ENCODE measurements around the gene TUBG2. TPM values are rescaled to one million over a fixed set of nuclear protein-coding genes. Genes with fewer than 3 reads are reported as not detected.
"Not testable (repeated sequence)": the region's sequence is repeated elsewhere in the genome, so short reads cannot be mapped to it uniquely, and the experiment has no call there.

The TUBG2 gene
- total RNA-seq, 3 donors from 2014 or later = 1.8 to 24.9 (median 6.1) TPM

DNA sequence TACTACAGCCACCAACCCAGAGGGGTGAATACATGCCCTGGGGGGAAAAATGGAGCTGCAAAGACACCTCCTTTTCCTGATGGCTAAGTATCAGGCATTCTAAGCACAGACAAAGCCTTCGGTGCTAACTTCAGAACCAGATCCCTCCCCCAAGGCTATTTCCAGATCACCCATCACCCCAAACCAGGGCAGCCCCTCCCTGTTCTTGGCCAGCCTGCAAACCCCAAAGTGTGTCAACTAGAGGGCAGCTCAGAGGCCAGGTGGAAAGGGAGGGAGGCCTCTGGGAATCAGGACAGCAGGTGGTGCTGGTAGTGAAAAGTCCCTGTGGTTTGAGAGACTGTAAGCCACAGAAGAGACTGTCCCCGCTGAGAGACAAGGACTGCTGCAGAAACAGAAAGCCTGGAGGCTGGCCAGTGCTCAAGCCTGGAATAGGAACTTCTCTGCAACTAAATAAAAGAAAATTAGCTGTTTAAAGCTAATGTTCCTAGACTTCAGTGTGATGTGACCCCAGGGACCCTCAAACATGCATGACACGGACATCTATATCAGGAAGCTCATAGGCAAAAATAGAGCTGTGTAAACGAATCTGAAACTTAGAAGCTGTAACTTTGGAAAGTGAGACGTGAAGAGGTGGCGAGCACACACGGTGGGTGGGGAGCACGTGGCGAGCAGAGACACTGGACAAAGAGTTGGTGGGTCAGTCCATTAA lies 40.5 kb upstream of the TUBG2 start:
- intact Hi-C loops (cut with DNase I, micrococcal nuclease) = no loop called here
- no peak overlapping the region for H3K4me3 ChIP-seq
- H3K36me3 ChIP-seq (ENCODE audit: low read depth) = peaks cover 5% of the 10 kb centered on the region
- H3K9me3 ChIP-seq = no peaks in the 10 kb centered on the region
- no peaks in the 10 kb centered on the region for H3K4me1 ChIP-seq (ENCODE audit: low read depth)
- TF ChIP-seq, protein P1, sequence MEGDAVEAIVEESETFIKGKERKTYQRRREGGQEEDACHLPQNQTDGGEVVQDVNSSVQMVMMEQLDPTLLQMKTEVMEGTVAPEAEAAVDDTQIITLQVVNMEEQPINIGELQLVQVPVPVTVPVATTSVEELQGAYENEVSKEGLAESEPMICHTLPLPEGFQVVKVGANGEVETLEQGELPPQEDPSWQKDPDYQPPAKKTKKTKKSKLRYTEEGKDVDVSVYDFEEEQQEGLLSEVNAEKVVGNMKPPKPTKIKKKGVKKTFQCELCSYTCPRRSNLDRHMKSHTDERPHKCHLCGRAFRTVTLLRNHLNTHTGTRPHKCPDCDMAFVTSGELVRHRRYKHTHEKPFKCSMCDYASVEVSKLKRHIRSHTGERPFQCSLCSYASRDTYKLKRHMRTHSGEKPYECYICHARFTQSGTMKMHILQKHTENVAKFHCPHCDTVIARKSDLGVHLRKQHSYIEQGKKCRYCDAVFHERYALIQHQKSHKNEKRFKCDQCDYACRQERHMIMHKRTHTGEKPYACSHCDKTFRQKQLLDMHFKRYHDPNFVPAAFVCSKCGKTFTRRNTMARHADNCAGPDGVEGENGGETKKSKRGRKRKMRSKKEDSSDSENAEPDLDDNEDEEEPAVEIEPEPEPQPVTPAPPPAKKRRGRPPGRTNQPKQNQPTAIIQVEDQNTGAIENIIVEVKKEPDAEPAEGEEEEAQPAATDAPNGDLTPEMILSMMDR (IDR thresholded peaks at IDR 0.05) = peak; percentile 13
- DNase-seq (peak; percentile 52 to 62 (median 54)), ATAC-seq (peak; percentile 92)

DNA sequence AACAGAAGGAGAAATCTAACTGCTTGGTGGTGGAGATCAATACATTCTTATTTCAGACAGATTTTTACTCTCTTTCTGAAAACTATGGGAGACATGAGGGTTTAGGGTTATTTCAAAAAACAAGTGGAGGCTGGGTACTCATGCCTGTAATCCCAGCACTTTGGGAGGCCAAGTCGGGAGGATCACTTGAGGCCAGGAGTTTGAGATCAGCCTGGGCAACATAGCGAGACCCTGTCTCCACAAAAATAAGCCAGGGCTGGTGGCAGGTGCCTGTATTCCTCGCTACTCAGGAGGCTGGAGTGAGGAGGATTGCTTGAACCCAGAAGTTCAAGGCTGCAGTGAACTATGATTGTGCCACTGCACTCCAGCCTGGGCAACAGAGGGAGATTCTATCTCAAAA lies 37.1 kb upstream of the TUBG2 start:
- H3K4me3 ChIP-seq; ATAC-seq; DNase-seq; H3K36me3 ChIP-seq (ENCODE audit: low read depth); H3K4me1 ChIP-seq (ENCODE audit: low read depth); H3K9me3 ChIP-seq; intact Hi-C loops (cut with DNase I, micrococcal nuclease): not testable (repeated sequence)

DNA sequence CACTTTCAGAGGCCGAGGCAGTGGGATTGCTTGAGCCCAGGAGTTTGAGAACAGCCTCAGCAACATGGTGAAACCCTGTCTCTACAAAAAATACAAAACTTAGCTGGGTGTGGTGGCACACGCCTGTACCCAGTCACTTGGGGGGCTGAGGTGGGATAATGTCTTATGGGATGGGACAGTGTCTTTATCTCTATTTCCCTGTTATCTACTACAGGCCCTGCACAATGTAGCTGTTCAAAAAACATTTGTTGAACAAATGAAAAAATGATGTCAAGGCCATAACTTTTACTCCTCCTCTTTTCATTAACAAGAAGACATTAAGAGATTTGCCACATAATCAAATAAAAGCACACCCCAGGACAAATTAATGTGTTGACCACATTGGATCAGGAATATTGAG lies 35.8 kb upstream of the TUBG2 start:
- intact Hi-C loops (cut with DNase I, micrococcal nuclease) = no loop called here
- TF ChIP-seq, protein P1 (IDR thresholded peaks at IDR 0.05) = no peak
- H3K4me3 ChIP-seq = no peak overlapping the region
- no peaks in the 10 kb centered on the region for H3K36me3 ChIP-seq (ENCODE audit: low read depth)
- no peaks in the 10 kb centered on the region for H3K4me1 ChIP-seq (ENCODE audit: low read depth)
- DNase-seq = no peak
- no peaks in the 10 kb centered on the region for H3K9me3 ChIP-seq
- ATAC-seq = no peak

DNA sequence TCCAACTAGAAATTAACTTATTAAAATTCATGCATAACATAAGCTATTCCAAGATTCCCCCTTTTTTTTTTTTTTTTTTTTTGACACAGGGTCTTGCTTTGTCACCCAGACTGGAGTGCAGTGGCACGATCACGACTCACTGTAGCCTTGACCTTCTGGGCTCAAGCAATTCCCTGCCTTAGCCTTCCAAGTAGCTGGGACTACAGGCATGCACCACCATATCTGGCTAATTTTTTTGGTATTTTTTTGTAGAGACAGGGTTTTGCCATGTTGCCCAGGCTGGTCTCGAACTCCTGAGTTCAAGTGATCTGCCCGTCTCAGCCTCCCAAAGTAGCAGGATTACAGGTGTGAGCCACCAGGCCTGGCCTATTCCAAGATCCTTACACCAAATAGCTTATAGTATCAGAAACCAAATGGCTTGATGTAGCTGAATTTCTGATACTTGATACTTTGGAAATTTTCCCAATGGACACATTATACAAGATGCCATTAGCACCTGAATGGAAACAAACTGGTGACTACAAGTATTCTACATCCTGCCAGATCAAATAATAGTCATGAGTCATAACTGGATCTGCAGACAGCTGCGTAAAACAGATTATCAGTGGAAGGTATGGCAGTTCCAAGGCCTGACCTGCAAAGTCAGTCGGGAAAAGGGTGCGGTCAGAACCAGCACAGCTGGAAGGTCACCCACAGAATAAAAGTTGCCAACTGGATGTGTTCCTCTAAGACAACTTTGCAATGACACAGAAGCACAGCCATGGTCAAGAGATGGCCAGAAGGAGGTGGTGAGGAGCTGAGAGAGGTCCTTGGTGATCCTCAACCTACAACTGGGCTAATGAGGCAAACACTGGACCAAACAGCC lies 35.1 kb upstream of the TUBG2 start:
- no peaks in the 10 kb centered on the region for H3K9me3 ChIP-seq
- TF ChIP-seq, protein P1 (IDR thresholded peaks at IDR 0.05) = no peak
- H3K4me1 ChIP-seq (ENCODE audit: low read depth) = no peaks in the 10 kb centered on the region
- peak in 1 of 3 donors; percentile 50 for DNase-seq
- intact Hi-C loops (cut with DNase I, micrococcal nuclease) = no loop called here
- no peaks in the 10 kb centered on the region for H3K36me3 ChIP-seq (ENCODE audit: low read depth)
- H3K4me3 ChIP-seq = no peak overlapping the region
- ATAC-seq = peak; percentile 96

DNA sequence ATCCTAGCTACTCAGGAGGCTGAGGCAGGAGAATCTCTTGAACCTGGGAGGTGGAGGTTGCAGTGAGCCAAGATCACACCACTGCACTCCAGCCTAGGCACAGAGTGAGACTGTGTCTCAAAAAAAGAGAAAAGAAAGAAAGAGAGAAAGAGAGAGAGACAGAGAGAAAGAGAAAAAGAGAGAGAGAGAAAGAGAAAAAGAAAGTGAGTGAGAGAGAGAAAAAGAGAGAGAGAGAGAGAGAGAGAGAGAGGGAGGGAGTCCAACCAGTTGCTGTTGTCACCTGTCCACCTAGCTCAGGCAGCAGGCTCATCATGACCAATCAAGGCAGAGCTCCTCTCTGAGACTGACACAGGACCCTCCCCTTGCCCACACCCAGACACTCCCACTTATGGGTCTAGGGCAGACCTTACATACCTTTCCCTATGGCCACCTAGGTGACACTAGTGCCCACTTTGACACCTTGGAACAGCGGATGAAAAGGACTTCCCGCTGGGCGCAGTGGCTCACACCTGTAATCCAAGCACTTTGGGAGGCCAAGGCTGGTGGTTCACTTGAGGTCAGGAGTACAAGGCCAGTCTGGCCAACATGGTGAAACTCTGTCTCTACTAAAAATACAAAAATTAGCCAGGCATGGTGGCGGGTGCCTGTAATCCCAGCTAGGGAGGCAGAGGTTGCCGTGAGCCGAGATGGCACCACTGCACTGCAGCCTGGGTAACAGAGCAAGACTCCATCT lies 31.9 kb upstream of the TUBG2 start:
- H3K36me3 ChIP-seq (ENCODE audit: low read depth); intact Hi-C loops (cut with DNase I, micrococcal nuclease); H3K9me3 ChIP-seq; DNase-seq; H3K4me1 ChIP-seq (ENCODE audit: low read depth); H3K4me3 ChIP-seq; ATAC-seq: not testable (repeated sequence)

DNA sequence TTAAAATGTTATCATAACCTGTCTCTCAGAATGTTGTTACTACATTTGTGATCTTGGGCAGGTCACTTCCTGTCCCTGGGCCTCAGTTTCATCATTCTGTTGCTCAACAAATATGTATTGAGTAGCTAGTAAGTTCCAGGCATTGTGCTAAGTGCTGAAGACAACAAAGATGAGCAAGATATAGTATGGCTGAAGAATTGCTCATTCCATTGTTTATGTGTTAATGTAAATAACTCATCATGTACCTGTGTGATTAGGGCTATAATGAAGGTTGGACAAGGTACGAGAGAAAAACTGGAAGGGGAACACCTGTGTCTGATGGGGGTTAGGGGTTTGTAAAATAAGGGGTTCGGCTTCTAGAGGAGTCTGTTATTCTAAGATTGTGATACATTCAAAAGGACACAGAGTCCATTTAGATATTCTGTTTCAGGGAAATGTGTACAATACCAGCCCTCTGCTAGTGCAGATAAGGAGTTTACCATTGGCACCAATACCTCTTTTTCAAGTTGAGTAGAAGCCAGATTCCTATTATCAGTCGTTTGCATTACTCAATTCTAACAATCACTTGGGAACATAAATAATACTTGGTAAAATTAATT lies 29.6 kb upstream of the TUBG2 start:
- Histone ChIP-seq H3K36me3 (ENCODE audit: low read depth) (no peaks in the 10 kb centered on the region), H3K4me1 (ENCODE audit: low read depth) (no peaks in the 10 kb centered on the region), H3K9me3 (no peaks in the 10 kb centered on the region), H3K4me3 (no peak overlapping the region)
- TF ChIP-seq, protein P1 (IDR thresholded peaks at IDR 0.05) = no peak
- intact Hi-C loops (cut with DNase I, micrococcal nuclease) = no loop called here
- DNase-seq (no peak), ATAC-seq (no peak)

Data from mucosa of descending colon (tissue), 3 donors.